Tracheal epithelial cell (primary cell): ENCODE results near the gene TSPY3. TPM values are rescaled to one million over a fixed set of nuclear protein-coding genes. Genes with fewer than 3 reads are reported as not detected.

Experiments used
- total RNA-seq: library from RNA; depleted of rRNA; stranded (reverse); fragments of >200 nt; gene quantifications from 2 replicates; pipeline ENCODE4 v1.2.1, GENCODE V29; 2014

Gene TSPY3, protein sequence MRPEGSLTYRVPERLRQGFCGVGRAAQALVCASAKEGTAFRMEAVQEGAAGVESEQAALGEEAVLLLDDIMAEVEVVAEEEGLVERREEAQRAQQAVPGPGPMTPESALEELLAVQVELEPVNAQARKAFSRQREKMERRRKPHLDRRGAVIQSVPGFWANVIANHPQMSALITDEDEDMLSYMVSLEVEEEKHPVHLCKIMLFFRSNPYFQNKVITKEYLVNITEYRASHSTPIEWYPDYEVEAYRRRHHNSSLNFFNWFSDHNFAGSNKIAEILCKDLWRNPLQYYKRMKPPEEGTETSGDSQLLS
- 0.24 TPM in 1 of 2 replicates, not detected in the other for total RNA-seq

GRCh38 chrY:9398121-9398520 lies at the start of gene TSPY3:
TSPY3 (plus strand) TSS chrY:9398421; CDS start chrY:9398467, 46 bp downstream.

GRCh38 chrY:9357497-9357896 lies 40.7 kb upstream of the TSPY3 start, which contains the start of gene TSPY8:
TSPY8 (plus strand) TSS chrY:9357797; CDS start chrY:9357843, 46 bp downstream.

Other genes with a start within 250 kb of the TSPY3 start
- not detected in 2 replicates for gene TSPY4, start 61.0 kb upstream of the TSPY3 start, total RNA-seq
- not detected in 2 replicates for gene TSPY8, start 40.6 kb upstream of the TSPY3 start, total RNA-seq
- not detected in 2 replicates for gene TSPY1, start 68.5 kb downstream of the TSPY3 start, total RNA-seq
- not detected in 2 replicates for gene TSPY9, start 88.8 kb downstream of the TSPY3 start, total RNA-seq
- gene TSPY10, start 129.5 kb downstream of the TSPY3 start, total RNA-seq: not detected in 2 replicates